HS-27A (cell line): ENCODE results near the gene PGGHG.

ENCODE experiments used
- DNase-seq: peaks from one replicate; pipeline ENCODE4 v3.0.0-alpha.2; 2012; ENCODE audit warnings: low read depth, missing footprints

The PGGHG gene

DNA sequence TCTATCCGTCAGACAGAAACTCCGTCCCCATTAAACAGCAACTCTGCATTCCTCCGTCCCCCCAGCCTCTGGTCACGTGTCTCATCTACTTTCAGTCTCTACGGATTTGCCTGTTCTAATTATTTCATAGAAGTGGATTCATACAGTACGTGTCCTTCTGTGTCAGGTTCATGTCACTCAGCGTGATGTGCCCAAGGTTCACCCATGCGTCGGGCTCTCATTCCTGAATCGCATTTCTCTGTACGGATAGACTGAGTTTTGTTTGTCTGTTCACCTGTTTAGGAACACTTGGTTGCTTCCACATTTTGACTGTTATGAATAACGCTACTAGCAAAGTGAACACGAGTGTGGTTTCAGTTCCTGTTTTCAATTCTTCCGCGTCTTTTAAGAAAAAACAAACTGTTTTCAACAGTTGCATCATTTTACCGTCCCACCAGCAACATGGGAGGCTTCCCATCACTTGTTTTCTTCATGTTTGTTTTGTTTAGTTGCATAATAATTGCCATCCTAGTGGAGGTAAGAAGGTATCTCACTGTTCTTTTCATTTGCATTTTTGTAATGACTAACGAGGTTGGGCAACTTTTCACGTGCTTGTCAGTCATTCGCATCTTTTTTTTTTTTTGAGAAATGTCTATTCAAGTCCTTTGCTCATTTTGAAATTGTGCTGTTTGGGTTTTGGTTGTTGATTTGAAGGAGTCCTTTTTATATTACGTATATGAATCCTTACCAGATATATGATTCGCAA lies 19.6 kb upstream of the PGGHG start:
- no peak for DNase-seq

DNA sequence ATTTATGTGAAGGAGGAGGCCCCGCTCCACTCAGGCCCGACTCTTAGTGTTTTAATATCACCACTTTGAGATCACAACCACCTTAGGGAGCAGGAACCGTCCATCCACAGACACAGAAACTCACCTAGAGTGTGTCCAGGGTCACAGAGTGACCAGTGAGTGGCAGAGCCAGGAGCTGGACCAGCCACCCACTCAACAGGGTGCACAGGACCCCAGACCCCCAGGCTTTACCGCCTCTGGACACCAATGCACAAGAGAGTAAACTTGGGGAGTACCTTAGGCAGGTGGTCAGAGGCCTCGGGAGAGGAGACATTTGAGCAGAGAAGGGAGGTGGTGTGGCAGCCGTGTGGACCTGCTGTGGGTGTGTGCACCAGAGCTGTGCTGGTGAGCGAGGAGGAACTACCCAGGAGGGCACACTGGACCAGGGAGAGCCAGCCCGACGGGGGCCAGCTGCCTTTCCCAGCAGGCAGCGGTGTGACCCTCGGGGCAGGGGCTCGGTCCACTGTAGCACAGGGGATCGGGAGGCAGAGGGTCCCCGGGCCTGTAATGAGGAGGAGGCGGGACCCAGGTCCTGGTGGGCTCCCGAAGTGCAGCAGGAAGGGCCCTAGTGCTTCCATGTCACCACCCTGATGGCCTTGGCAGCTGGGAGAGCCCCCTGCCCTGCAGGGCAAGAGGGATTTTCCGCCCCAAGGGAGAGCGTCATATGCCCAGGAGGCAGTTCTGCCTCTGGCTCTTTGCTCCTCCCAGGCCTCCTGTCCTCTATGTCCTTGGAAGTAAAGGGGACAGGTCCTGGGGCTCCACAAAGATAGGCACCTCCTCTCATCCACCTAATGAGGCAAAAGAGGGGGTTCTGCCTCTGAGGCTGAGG lies 18.2 kb upstream of the PGGHG start:
- no peak for DNase-seq

DNA sequence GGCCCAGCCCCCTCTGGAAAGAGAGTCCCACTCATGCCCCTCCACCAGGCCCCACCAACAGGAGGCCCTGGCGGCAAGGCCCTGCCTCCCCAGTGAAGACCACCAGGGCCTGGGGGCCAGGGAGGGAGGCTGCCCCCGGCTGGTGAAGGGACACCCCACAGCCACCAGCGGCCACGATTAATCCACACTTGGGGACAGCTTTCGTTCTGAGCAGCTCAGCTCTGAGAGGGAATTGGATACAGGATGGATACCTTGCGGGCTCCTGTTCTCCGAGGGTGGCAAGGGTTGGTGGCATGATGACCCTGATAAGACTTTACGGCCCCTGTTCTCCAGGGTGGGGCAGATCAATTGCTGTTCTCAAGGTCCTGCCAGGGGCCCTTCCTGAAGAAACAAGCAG lies 17.6 kb upstream of the PGGHG start:
- DNase-seq: no peak

DNA sequence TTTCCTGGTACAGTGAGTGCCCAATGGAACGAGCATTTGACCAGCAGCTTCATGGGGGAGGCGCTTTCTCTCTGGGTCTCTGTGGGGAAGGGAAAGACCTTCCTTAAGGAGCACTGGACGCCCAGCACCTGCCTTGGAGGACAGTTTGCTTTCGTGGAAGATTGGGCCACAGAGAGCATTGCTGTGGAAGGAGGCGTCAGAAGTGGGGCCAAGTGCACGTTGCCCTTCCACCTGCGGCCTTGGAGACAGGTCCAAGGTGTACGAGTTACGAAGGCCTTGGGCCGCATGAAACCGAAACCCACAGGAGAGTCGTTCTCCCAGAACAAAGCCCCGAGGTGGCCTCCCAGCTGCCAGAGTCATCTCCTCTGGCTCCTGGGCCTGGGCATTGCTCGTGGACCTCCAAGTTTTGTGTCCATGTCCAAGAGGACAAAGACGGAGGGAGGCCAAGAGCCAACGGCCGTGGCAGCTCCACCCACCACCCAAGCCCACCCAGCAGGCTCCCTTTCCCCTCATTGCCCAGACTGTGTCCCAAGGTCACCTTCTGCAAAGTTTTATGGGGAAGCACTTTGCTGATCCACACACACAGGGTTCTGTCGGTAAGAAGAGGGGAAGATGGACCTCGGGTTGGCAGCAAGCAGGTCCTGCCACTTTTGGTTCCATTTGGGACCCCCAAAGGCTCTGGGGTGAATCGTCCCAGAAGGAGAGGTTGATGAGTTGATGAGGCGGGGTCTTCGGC lies 16.6 kb upstream of the PGGHG start:
- no peak for DNase-seq

DNA sequence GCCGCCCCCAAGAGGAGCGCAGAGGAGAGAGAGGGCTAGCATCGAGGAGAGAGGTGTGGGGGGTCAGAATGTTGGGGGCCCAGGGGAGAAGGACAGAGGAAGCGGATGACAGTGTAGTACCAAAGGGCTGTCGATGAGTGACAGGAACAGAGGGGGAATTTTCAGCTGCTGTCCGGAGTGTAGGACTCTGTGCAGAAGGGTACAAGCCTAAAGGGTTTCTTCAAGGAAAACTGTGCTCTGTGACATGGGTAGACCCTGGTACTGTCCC lies 16.1 kb upstream of the PGGHG start:
- DNase-seq: no peak

DNA sequence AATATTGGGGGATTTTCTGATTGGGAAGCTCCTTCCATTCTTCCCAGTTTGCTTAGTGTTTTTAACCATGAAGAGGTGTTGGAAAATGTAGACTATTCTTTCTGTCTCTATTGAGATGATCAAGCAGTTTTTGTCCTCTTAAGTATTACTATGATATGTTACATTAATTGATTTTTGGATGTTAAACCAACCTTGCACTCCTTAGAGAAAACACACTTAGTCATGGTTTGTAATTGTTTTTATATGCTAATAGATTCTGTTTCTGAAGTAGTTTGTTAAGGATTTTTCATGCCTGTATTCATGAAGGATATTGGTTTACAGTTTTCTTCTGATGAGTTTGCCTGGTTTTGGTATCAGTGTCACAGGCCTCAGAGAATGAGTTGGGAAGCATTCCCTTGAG lies 12.7 kb upstream of the PGGHG start:
- no peak for DNase-seq

DNA sequence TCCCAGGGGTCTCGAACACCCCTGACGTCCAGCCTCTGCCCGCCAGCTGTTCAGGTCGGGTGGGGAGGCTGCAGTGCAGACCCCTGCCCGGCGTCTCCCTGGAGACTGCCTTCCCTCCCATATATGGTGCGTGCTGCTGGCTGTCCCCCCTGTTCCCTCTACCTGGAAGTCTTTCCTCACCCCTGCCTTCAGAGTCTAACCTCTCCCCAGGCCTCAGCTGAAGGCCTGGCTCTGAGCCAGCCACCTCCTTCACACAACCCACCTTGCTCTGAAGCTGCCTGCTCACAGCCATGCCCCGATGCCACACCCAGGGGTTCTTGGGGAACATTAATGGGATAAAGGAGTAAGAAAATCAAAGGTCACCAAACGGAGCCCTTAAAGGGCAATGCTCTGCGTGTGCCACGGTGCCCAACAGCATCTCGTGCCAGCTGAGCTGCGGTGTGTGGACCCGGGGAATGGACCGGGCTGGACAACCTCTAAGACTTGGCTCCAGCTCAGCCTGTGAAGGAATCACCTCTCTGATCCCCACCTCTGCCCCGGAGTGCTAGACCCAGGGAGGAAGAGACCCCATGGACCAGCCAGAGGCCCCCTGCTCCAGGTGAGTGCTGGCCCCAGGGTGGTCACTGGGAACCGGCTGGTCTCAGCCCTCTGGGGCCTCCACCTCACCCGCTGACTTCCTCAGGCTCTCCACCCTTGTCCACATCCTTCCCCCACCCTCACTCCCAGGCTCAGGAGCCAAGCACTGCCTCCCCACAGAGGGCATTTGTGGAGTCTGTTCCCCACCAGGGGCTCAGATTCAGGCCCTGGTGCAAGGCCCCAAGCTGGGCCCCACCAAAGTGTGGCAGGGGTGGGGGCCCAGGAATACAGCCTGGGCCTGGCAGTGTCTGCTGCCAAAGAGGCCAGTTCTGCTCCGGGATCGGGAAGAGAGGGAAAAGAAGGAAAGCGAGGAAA lies 10.7 kb upstream of the PGGHG start, which contains the start of gene NLRP6:
NLRP6 (plus strand) TSS at position 407 of the 951 bp plus-strand sequence; CDS start at position 570, 163 bp downstream.
- no peak for DNase-seq

DNA sequence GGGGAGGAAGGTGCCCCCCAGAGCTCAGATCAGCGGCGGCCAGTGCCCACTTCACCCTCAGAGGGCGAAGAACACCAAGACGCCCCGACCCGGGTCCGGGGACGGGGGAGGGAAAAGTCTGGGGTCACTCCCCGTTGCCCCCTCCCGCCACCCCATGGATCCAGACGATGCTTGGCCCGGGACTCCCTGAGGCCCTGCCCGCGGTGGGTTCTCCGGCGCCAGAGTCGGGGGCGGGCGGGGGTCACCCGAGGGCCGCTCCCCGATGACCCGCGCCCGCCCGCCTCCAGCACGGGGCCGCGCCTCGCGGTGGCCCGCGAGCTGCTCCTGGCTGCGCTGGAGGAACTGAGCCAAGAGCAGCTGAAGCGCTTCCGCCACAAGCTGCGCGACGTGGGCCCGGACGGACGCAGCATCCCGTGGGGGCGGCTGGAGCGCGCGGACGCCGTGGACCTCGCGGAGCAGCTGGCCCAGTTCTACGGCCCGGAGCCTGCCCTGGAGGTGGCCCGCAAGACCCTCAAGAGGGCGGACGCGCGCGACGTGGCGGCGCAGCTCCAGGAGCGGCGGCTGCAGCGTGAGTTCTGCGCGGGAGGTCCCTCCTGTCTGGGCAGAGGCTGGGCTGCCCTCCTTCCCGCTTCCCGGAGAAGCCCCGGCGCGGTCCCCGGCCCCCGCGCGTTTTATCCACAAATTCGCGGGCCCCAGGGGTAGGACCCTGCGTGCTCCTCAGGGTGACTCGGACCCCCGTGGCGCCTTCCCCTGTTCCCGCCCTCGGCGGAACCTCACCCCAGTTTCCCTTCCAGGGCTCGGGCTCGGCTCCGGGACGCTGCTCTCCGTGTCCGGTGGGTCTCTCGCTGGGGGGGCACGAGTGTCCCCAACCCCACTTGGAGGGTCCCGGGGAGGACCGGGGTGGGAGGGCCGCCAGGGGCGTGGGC lies 9.6 kb upstream of the PGGHG start:
- no peak for DNase-seq

DNA sequence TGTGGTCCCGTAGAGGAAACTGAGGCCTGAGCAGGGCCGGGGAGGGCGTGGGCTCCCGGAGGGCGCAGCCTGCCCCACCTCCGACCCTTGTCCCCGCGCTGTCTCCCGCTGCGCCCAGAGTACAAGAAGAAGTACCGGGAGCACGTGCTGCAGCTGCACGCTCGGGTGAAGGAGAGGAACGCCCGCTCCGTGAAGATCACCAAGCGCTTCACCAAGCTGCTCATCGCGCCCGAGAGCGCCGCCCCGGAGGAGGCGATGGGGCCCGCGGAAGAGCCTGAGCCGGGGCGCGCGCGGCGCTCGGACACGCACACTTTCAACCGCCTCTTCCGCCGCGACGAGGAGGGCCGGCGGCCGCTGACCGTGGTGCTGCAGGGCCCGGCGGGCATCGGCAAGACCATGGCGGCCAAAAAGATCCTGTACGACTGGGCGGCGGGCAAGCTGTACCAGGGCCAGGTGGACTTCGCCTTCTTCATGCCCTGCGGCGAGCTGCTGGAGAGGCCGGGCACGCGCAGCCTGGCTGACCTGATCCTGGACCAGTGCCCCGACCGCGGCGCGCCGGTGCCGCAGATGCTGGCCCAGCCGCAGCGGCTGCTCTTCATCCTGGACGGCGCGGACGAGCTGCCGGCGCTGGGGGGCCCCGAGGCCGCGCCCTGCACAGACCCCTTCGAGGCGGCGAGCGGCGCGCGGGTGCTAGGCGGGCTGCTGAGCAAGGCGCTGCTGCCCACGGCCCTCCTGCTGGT lies 8.8 kb upstream of the PGGHG start:
- no peak for DNase-seq

DNA sequence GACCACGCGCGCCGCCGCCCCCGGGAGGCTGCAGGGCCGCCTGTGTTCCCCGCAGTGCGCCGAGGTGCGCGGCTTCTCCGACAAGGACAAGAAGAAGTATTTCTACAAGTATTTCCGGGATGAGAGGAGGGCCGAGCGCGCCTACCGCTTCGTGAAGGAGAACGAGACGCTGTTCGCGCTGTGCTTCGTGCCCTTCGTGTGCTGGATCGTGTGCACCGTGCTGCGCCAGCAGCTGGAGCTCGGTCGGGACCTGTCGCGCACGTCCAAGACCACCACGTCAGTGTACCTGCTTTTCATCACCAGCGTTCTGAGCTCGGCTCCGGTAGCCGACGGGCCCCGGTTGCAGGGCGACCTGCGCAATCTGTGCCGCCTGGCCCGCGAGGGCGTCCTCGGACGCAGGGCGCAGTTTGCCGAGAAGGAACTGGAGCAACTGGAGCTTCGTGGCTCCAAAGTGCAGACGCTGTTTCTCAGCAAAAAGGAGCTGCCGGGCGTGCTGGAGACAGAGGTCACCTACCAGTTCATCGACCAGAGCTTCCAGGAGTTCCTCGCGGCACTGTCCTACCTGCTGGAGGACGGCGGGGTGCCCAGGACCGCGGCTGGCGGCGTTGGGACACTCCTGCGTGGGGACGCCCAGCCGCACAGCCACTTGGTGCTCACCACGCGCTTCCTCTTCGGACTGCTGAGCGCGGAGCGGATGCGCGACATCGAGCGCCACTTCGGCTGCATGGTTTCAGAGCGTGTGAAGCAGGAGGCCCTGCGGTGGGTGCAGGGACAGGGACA lies 8.0 kb upstream of the PGGHG start:
- DNase-seq: no peak

DNA sequence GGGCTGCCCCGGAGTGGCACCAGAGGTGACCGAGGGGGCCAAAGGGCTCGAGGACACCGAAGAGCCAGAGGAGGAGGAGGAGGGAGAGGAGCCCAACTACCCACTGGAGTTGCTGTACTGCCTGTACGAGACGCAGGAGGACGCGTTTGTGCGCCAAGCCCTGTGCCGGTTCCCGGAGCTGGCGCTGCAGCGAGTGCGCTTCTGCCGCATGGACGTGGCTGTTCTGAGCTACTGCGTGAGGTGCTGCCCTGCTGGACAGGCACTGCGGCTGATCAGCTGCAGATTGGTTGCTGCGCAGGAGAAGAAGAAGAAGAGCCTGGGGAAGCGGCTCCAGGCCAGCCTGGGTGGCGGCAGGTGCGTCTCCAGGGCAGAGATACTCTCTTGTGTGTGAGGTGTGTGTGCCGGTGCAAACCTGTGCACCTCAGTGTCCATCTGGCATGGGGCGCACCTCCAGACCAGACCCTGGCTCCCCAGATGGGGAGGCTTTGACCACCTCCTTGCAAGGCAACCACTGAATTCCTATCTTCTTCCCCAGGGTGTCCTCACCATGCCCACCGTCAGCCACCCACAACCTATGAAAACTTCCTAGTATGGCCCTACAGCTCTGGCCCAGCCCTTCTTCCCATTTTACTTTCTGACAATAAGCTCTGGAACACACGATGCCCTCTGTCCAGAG lies 7.3 kb upstream of the PGGHG start:
- no peak for DNase-seq

DNA sequence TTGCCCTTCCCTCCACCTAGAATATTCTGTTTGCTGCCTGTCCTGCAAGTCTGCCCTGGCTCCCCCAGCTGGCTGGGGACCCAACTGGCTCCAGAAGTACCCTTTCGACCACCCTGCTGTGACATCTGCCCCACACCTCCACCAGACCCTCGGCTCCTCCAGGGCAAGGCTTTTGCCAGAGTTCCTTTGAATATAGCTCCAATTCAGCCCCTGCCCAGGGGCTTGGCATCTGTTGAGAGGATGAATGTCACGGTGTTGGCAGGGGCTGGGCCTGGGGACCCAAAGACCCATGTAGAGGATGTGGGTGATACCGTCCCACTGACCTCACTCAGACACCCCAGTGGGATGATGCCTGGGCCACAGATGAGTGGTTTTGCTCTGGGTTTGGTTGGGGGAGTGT lies 6.8 kb upstream of the PGGHG start:
- DNase-seq: no peak

DNA sequence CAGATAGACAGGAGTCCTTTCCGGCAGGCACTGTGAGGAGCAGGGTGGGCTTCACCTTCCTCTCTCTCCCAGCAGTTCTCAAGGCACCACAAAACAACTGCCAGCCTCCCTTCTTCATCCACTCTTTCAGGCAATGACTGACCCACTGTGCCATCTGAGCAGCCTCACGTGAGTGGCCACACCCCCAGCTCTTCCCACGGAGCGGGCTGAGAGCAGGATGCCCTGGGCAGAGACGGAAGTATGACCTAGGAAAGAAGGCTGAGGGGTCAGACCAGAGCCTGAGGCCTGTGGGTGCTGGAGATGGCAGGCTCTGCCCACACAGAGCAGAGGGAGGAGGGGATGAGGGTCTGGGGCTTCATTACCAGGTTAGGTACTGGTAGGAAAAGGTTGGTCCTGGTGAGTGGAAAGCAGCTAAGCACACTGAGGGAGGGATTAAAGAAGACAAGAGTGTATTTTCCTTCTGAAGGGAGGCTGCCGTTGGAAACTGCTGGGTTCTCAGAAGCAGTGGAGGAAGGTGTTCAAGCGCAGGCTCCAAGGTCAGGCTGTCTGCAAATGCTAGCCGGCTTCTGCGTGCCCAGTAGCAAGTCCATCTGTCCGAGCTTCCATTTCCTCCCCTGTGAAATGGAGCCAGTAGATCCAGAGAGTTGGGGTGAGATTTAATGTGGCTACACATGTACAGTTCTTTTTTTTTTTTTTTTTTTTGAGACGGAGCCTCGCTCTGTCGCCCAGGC lies 6.1 kb upstream of the PGGHG start:
- no peak for DNase-seq

DNA sequence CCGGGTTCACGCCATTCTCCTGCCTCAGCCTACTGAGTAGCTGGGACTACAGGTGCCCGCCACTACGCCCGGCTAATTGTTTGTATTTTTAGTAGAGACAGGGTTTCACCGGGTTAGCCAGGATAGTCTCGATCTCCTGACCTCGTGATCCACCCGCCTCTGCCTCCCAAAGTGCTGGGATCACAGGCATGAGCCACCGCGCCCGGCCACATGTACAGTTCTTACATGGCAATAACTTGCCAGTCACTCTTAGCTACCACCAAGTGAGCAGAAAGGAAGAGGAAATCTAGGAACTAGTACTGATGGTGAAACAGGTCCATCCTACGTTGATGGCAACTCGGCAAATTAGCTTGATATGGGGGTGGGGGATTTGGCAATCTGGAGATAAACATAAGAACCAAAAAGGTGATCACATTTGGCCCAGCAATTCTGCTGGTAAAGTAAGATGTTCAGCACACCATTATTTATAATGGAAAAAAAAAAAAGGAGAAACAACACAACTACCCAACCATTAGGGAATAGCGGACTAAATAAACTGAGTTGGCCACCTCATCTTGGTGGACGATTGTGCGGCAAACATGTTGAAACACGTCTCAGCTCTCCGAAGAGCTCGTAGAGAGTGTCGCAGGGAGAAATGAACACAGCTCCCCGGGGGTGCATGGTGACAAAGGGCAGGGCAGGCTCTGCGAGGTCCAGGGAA lies 5.4 kb upstream of the PGGHG start:
- no peak for DNase-seq

DNA sequence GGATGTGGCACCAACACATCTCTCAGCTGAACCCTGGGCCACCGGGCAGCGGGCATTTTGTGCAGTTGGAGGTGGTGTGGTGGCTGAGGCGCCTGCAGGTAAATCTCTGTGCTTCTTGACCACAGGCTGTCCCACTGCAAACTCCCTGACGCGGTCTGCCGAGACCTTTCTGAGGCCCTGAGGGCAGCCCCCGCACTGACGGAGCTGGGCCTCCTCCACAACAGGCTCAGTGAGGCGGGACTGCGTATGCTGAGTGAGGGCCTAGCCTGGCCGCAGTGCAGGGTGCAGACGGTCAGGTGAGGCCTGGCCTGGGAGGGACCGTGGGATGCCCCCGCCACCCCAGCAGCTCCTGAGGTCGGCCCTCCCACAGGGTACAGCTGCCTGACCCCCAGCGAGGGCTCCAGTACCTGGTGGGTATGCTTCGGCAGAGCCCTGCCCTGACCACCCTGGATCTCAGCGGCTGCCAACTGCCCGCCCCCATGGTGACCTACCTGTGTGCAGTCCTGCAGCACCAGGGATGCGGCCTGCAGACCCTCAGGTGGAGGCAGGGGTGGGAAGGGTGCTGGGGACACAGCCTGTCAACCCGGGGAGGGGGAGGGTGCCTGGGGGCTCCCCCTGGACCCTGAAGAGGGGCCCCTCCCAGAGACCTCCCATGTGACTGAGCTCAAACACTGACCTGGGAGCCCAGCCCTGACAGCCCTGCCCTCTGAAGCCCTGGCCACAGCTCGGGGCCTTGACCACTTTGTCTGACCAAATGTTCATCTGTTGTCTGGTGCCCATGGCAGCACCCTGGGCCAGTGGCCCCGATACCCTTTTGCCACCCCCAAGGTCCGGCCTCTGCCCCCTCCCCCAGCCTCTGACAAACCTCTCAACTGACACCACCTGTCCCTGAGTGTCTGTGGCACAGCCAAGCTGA lies 4.6 kb upstream of the PGGHG start:
- no peak for DNase-seq
